Caco-2 (cell line): ENCODE results near the gene BCAT1. TPM values are rescaled to one million over a fixed set of nuclear protein-coding genes. Genes with fewer than 3 reads are reported as not detected.

ENCODE experiments used
- BruUV-seq: library from RNA; stranded (reverse); fragments of 400-500 nt; replicated peaks from 2 replicates; lab custom pipeline; 2021; lab: Mats Ljungman, UMichigan
- CTCF ChIA-PET: fragments of 300-600 bp; sonication (Branson Sonifier 250); formaldehyde crosslinking; loops from one replicate; lab custom pipeline; 2022; ENCODE audit warnings: antibody characterized with exemption; lab: Charles Lee
- POLR2A ChIA-PET: fragments of 300-600 bp; sonication (Branson Sonifier 250); formaldehyde crosslinking; loops from one replicate; lab custom pipeline; 2022; ENCODE audit warnings: antibody characterized with exemption; lab: Charles Lee
- DNase-seq, 2 experiments: peaks; one replicate each; pipeline versions ENCODE4 v3.0.0 to v3.0.0-alpha.2; 2020 to 2022
- H3K27me3 ChIP-seq: replicated peaks from 2 replicates; pipeline ENCODE4 v1.6.0; 2011; ENCODE audit warnings: low read length; ENCODE audit not compliant: control insufficient read depth, insufficient read depth
- H3K36me3 ChIP-seq: 2 replicates; pipeline ENCODE4 v1.5.1; 2011; ENCODE audit warnings: low read length; ENCODE audit not compliant: control insufficient read depth, insufficient read depth
- H3K4me1 ChIP-seq: fragments of 250-450 bp; sonication (Bioruptor Pico); 2 replicates; pipeline ENCODE4 v1.5.1; 2020; ENCODE audit warnings: mild to moderate bottlenecking
- H3K4me3 ChIP-seq: 2 replicates; pipeline ENCODE4 v1.5.1; 2011; ENCODE audit warnings: low read depth, mild to moderate bottlenecking, control low read depth, low read length
- H3K9me3 ChIP-seq: fragments of 250-450 bp; sonication (Bioruptor Pico); 2 replicates; pipeline ENCODE4 v1.5.1; 2020; ENCODE audit warnings: mild to moderate bottlenecking, moderate library complexity
- H3K27ac Mint-ChIP-seq: one replicate; pipeline ENCODE4 v1.8.0; 2022; ENCODE audit warnings: mixed read lengths; ENCODE audit not compliant: unreplicated experiment
- H3K27me3 Mint-ChIP-seq: one replicate; pipeline ENCODE4 v1.8.0; 2022; ENCODE audit warnings: mixed read lengths; ENCODE audit not compliant: insufficient read depth, unreplicated experiment
- H3K36me3 Mint-ChIP-seq: one replicate; pipeline ENCODE4 v1.8.0; 2022; ENCODE audit warnings: mild to moderate bottlenecking, mixed read lengths; ENCODE audit not compliant: insufficient read depth, unreplicated experiment
- H3K4me1 Mint-ChIP-seq: one replicate; pipeline ENCODE4 v1.8.0; 2022; ENCODE audit warnings: low read depth, mixed read lengths; ENCODE audit not compliant: unreplicated experiment
- H3K4me3 Mint-ChIP-seq: one replicate; pipeline ENCODE4 v1.8.0; 2022; ENCODE audit warnings: mild to moderate bottlenecking, moderate library complexity, mixed read lengths; ENCODE audit not compliant: unreplicated experiment
- H3K9me3 Mint-ChIP-seq: one replicate; pipeline ENCODE4 v1.8.0; 2022; ENCODE audit warnings: mixed read lengths; ENCODE audit not compliant: unreplicated experiment
- intact Hi-C: fragments of 100-400 bp; cut with micrococcal nuclease; formaldehyde crosslinking; loops from one replicate; pipeline ENCODE4 v1.10.0; 2022; ENCODE audit not compliant: unreplicated experiment
- total RNA-seq: library from RNA; stranded (reverse); gene quantifications from 2 replicates; pipeline ENCODE4 v1.2.3, GENCODE V29; 2022
- TF ChIP-seq, protein P1 (sequence below), 2 experiments: fragments of 200-600 bp in 1 of 2; IDR thresholded peaks; 1 replicate in 1 of 2; 2 replicates in 1 of 2; pipeline versions ENCODE4 v1.5.1 to v1.8.0; 2011 to 2022; ENCODE audit warnings: antibody characterized with exemption in 1 of 2, control low read depth in 1 of 2, inconsistent platforms in 1 of 2, low read depth in 1 of 2, low read length in 1 of 2, mild to moderate bottlenecking in 1 of 2, moderate library complexity in 1 of 2; ENCODE audit not compliant: insufficient read depth in 1 of 2, severe bottlenecking in 1 of 2, unreplicated experiment in 1 of 2

Gene BCAT1
- total RNA-seq, 1 experiment from 2014 or later, result 432 TPM

- Mint-ChIP-seq H3K4me1 (peaks cover 25% of the 10 kb centered on the region), H3K27ac (no peak overlapping the region), H3K9me3 (peaks cover 10% of the 10 kb centered on the region), H3K27me3 (no peaks in the 10 kb centered on the region), H3K36me3 (peaks cover 49% of the 10 kb centered on the region), H3K4me3 (no peak overlapping the region)
- H3K9me3 ChIP-seq, result no peaks in the 10 kb centered on the region
- DNase-seq, result no peak
- ChIA-PET CTCF (no interaction called here), POLR2A (no interaction called here)
- no peaks in the 10 kb centered on the region for H3K36me3 ChIP-seq
- TF ChIP-seq, protein P1, sequence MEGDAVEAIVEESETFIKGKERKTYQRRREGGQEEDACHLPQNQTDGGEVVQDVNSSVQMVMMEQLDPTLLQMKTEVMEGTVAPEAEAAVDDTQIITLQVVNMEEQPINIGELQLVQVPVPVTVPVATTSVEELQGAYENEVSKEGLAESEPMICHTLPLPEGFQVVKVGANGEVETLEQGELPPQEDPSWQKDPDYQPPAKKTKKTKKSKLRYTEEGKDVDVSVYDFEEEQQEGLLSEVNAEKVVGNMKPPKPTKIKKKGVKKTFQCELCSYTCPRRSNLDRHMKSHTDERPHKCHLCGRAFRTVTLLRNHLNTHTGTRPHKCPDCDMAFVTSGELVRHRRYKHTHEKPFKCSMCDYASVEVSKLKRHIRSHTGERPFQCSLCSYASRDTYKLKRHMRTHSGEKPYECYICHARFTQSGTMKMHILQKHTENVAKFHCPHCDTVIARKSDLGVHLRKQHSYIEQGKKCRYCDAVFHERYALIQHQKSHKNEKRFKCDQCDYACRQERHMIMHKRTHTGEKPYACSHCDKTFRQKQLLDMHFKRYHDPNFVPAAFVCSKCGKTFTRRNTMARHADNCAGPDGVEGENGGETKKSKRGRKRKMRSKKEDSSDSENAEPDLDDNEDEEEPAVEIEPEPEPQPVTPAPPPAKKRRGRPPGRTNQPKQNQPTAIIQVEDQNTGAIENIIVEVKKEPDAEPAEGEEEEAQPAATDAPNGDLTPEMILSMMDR (IDR thresholded peaks at IDR 0.05; ENCODE audit: insufficient read depth in 1 of 2, low read depth in 1 of 2, low read length in 1 of 2, severe bottlenecking in 1 of 2, unreplicated experiment in 1 of 2), result no peak
- no TSS peak for BruUV-seq
- intact Hi-C loops, result no loop called here
- no peaks in the 10 kb centered on the region for H3K4me1 ChIP-seq
- H3K4me3 ChIP-seq, result no peak overlapping the region
- no peaks in the 10 kb centered on the region for H3K27me3 ChIP-seq
Observed at GRCh38 chr12:24896171-24896570, 52.7 kb downstream of the BCAT1 start.

- Mint-ChIP-seq H3K27me3 (no peaks in the 10 kb centered on the region), H3K36me3 (peaks cover 50% of the 10 kb centered on the region), H3K27ac (peak overlapping the region; percentile 15), H3K4me1 (peaks cover 25% of the 10 kb centered on the region), H3K9me3 (peaks cover 10% of the 10 kb centered on the region), H3K4me3 (no peak overlapping the region)
- no peaks in the 10 kb centered on the region for H3K36me3 ChIP-seq
- intact Hi-C loops, result no loop called here
- no peaks in the 10 kb centered on the region for H3K4me1 ChIP-seq
- no peak overlapping the region for H3K4me3 ChIP-seq
- no peak for DNase-seq
- H3K9me3 ChIP-seq, result no peaks in the 10 kb centered on the region
- TF ChIP-seq, protein P1 (IDR thresholded peaks at IDR 0.05; ENCODE audit: insufficient read depth in 1 of 2, low read depth in 1 of 2, low read length in 1 of 2, severe bottlenecking in 1 of 2, unreplicated experiment in 1 of 2), result no peak
- ChIA-PET CTCF (no interaction called here), POLR2A (no interaction called here)
- no TSS peak for BruUV-seq
- no peaks in the 10 kb centered on the region for H3K27me3 ChIP-seq
Observed at GRCh38 chr12:24895612-24896011, 53.3 kb downstream of the BCAT1 start.

GRCh38 chr12:24894879-24895278 lies 54.0 kb downstream of the BCAT1 start:
- TF ChIP-seq, protein P1 (IDR thresholded peaks at IDR 0.05; ENCODE audit: insufficient read depth in 1 of 2, low read depth in 1 of 2, low read length in 1 of 2, severe bottlenecking in 1 of 2, unreplicated experiment in 1 of 2), result no peak
- peak overlapping the region; percentile 15 for H3K27ac Mint-ChIP-seq
- Histone ChIP-seq H3K27me3 (no peaks in the 10 kb centered on the region), H3K9me3 (no peaks in the 10 kb centered on the region), H3K4me3 (no peak overlapping the region), H3K36me3 (no peaks in the 10 kb centered on the region), H3K4me1 (no peaks in the 10 kb centered on the region)
- peaks cover 25% of the 10 kb centered on the region for H3K4me1 Mint-ChIP-seq
- peaks cover 8% of the 10 kb centered on the region for H3K9me3 Mint-ChIP-seq
- H3K4me3 Mint-ChIP-seq, result no peak overlapping the region
- intact Hi-C loops, result no loop called here
- POLR2A ChIA-PET, result interaction anchor here (0.6 kb wide), 1 partner anchor 60 kb away, joined by 4 read pairs; no protein-coding TSS in a partner anchor
- CTCF ChIA-PET, result no interaction called here
- no TSS peak for BruUV-seq
- no peaks in the 10 kb centered on the region for H3K27me3 Mint-ChIP-seq
- no peak for DNase-seq
- H3K36me3 Mint-ChIP-seq, result peaks cover 51% of the 10 kb centered on the region
